Measurements from ENCODE around the gene FOXC2. TPM values are rescaled to one million over a fixed set of nuclear protein-coding genes. Genes with fewer than 3 reads are reported as not detected.
A peak's percentile ranks its signal among the peaks of the same experiment; 100 is the strongest.

FOXC2 gene
- polyA plus RNA-seq, 1 donor = 0.57 TPM

DNA sequence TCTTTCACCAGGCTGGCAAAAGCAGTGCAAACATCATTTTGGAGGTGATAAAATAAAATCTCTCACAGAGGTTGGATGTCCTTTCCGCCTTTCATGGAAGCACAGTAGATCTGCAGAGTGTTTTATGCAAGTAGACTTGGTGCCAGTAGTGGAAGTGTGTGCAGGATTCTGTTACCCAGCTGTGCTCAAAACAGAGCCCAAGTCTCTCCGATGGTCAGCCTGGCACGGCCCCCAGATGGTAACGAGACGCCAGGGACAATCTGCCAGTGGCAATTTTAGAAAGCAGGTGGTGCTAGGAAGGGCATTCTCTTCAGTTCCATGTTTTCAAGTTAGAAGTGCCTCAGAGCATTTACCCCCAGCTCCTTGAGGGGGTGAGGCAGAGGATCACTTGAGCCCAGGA, 10.1 kb upstream of the FOXC2 start:
- DNase-seq (ENCODE audit: low read depth) = no peak

DNA sequence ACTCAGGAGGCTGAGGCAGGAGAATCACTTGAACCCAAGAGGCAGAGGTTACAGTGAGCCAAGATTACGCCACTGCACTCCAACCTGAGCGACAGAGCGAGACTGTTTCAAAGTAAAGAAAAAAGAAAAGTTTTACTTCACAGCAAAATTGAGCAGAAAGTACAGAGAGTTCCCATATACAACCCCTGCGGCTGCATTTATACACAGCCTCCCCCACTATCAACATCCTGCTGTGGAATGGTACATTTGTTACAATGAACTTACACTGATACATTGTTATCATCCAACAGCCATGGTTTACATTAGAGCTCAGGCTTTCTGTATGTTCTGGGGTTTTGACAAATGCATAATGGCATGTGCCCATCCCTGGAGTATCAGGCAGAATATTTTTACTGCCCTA, 9.0 kb upstream of the FOXC2 start:
- DNase-seq (ENCODE audit: low read depth) = no peak

DNA sequence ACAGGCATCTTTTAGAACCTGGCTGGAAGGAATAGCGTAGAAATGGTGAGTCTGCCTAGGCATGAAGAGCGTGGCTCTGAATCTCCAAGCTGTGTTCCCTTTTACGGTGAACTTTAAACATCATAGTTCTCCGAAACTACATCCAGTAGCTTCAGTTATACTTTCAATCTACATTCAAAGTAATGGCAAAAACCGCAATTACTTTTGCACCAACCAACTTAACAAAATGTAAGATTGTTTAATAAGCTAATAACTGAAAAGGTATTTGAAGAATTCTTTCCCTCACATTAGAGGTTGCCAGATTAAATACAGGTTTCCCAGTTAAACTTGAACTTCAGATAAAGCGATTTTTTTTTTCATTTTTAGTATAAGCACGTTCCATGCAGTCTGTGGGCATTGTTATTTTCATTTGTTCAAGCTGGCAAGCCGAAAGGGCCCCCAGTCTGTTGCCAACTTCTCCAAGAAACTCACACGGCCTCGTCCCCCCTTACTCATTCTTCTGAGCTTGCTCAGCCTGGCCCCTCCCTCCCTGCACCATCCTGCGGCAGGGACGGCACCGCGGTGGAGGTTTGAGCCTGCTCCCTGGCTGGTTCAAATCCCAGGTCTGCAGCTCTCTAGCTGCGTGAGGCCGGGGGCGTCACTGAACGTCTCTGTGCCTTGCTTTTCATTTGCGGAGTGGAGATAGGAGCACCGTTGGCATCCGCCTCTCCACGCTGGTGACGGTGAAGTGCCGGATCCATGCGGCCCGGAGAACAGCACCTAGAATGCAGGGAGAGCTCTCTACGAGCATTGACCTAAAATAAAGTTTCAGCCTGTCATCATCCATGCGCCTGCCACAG, 8.1 kb upstream of the FOXC2 start:
- DNase-seq (ENCODE audit: low read depth) = no peak

DNA sequence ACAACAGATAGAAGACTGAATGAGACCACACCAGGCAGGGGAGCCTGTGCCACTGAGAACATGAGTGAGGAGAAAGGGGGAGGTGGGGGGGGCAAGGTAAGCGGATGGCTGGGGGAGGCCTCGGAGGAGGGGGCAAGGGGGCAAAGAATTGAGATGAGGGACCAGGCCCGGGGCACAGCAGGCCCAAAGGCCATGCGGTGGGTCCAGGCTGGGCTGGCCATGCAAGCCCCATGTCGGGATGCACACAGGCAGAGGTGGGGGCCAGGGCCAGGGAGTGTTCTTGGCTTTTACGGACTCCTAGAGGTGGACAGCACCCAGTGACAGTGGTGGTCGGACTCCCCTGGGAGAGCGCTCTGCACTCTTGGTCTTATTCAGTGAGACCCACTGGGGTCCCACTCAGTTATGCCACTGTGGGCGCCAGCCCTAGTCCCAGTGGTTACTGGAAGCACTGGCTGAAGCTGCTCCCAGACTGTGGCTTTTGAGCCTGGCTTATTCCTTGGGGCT, 6.8 kb upstream of the FOXC2 start:
- DNase-seq (ENCODE audit: low read depth) = no peak

DNA sequence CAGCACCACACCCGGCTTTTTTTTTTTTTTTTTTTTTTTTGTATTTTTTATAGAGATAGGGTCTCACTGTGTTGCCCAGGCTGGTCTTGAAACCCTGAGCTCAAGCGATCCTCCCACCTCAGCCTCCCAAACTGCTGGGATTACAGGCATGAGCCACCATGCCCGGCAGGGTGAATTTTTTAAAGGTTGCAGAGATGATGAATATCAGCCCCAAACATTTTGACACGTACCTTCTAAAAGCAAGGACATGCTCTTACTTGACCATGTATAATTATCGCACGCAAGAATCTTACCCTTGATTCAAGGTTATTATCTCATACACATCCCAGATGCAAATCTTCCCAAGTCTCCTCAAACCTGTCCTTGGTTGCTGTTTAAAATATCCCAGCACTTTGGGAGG, 4.3 kb upstream of the FOXC2 start:
- DNase-seq (ENCODE audit: low read depth) = no peak

DNA sequence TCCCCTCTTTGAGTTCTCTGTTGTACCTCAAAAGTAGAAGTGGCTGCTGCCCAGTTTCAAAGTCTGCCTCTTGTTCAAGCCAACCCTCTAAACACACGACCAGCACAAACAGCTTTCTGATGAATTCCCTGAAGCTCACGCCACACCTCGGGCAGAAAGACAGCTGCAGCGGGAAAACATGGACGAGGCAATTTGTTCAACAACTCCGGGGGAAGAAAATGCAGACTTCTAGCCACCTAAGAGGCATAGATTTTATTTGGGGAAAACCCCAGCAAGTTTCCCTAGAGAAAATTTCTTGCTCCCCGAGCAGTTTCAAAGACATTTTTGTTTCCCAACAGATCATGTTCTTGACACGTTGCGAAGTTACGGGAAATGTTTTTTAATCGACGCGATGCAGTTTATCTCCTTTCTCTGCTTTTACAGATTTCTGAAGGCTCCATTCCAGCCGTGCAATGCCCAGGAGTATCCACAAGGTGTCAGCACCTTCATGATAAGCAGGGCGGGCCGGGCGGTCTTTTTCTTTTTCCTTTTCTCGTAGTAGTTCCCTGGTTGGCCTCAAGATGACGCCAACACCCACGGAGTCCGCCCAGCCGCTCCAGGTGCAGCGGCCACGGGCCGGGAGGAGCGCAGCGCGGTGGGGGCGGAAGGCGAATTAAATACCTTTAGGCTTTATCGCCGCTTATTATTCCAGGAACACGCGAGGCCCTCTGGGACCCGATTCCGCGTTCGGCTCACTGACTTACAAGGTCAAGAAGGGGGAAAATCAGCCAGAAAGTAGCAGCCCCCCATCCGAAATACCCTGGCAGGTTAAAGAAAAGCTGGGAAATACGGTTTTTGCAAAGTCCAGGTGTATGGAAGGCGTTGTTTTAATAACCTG, 2.9 kb upstream of the FOXC2 start:
- DNase-seq (ENCODE audit: low read depth) = peak; percentile 69

DNA sequence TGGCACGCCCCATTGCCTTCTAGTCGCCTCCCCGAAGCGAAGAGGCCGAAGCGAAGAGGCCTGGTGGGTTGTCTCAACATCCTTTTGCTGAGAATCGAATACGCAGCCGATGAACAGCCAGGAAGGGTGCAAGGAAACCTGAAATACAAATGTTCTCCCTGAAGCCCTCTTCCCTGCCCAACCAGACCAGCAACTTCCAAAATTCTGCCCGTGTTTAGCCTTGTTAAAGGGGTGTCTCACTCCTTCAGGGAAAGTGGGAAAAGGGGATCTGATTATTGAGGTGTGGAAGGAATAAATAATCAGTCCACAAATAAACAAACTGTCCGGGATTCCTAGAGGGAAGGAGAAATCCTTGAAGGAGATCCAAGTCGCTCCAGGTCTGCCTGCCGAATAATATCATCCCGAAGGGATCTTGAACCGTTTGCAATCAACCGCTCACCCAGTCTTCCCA, 1.4 kb upstream of the FOXC2 start:
- DNase-seq (ENCODE audit: low read depth) = no peak

DNA sequence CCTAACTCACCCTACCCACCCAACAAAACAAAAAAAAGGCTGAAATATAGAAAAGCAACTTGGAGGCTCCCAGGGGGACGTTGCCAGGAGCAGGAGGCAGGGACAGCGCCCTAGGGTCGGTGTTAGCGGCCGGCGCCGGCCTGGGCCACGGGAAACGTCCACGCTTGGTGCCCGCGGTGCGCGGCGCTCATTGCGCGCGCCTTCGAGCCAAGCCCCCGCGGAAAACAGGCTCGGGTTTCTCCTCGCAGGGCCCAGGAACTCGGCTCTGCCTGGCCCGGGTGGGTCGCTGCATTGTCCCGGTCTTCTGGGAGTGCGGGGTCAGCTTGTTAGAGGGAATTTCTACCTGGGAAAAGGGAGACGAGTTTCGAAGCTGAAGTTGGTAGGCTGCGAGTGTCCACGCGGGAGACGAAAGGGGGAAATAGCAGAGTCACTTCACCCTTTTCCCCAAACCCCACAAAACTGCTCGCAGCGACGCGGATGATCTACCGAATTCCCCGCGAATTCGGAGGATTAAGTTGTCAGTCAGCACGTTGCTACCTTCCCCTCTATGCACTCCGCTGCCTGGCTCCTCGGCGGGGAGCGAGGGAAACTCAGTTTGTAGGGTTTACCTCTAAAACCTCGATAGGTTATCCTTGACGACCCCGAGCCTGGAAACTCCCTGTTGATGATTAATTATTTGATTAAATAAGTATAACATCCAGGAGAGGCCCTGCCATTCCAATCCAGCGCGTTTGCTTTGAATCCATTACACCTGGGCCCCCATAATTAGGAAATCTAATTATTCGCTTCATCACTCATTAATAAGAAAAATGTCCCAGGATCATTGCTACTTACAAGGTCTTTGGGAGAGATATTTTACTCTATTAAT, 751 bp upstream of the FOXC2 start:
- no peak for DNase-seq (ENCODE audit: low read depth)

DNA sequence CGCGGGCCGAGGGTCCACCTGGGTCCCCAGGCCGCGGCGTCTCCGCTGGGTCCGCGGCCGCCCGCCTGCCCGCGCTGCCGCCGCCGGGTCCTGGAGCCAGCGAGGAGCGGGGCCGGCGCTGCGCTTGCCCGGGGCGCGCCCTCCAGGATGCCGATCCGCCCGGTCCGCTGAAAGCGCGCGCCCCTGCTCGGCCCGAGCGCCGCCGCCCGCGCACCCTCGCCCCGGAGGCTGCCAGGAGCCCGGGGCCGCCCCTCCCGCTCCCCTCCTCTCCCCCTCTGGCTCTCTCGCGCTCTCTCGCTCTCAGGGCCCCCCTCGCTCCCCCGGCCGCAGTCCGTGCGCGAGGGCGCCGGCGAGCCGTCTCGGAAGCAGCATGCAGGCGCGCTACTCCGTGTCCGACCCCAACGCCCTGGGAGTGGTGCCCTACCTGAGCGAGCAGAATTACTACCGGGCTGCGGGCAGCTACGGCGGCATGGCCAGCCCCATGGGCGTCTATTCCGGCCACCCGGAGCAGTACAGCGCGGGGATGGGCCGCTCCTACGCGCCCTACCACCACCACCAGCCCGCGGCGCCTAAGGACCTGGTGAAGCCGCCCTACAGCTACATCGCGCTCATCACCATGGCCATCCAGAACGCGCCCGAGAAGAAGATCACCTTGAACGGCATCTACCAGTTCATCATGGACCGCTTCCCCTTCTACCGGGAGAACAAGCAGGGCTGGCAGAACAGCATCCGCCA, 504 bp downstream of the FOXC2 start:
- no peak for DNase-seq (ENCODE audit: low read depth)

DNA sequence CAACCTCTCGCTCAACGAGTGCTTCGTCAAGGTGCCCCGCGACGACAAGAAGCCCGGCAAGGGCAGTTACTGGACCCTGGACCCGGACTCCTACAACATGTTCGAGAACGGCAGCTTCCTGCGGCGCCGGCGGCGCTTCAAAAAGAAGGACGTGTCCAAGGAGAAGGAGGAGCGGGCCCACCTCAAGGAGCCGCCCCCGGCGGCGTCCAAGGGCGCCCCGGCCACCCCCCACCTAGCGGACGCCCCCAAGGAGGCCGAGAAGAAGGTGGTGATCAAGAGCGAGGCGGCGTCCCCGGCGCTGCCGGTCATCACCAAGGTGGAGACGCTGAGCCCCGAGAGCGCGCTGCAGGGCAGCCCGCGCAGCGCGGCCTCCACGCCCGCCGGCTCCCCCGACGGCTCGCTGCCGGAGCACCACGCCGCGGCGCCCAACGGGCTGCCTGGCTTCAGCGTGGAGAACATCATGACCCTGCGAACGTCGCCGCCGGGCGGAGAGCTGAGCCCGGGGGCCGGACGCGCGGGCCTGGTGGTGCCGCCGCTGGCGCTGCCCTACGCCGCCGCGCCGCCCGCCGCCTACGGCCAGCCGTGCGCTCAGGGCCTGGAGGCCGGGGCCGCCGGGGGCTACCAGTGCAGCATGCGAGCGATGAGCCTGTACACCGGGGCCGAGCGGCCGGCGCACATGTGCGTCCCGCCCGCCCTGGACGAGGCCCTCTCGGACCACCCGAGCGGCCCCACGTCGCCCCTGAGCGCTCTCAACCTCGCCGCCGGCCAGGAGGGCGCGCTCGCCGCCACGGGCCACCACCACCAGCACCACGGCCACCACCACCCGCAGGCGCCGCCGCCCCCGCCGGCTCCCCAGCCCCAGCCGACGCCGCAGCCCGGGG, 1.3 kb downstream of the FOXC2 start:
- no peak for DNase-seq (ENCODE audit: low read depth)

DNA sequence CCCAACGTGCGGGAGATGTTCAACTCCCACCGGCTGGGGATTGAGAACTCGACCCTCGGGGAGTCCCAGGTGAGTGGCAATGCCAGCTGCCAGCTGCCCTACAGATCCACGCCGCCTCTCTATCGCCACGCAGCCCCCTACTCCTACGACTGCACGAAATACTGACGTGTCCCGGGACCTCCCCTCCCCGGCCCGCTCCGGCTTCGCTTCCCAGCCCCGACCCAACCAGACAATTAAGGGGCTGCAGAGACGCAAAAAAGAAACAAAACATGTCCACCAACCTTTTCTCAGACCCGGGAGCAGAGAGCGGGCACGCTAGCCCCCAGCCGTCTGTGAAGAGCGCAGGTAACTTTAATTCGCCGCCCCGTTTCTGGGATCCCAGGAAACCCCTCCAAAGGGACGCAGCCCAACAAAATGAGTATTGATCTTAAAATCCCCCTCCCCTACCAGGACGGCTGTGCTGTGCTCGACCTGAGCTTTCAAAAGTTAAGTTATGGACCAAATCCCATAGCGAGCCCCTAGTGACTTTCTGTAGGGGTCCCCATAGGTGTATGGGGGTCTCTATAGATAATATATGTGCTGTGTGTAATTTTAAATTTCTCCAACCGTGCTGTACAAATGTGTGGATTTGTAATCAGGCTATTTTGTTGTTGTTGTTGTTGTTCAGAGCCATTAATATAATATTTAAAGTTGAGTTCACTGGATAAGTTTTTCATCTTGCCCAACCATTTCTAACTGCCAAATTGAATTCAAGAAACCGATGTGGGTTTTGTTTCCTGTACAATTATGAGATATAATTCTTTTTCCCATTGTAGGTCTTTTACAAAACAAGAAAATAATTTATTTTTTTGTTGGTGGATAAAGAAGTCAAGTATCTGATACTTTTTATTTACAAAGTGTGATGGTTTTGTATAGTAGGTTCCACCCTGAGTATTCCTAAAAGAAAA, 2.3 kb downstream of the FOXC2 start:
- DNase-seq (ENCODE audit: low read depth) = no peak

DNA sequence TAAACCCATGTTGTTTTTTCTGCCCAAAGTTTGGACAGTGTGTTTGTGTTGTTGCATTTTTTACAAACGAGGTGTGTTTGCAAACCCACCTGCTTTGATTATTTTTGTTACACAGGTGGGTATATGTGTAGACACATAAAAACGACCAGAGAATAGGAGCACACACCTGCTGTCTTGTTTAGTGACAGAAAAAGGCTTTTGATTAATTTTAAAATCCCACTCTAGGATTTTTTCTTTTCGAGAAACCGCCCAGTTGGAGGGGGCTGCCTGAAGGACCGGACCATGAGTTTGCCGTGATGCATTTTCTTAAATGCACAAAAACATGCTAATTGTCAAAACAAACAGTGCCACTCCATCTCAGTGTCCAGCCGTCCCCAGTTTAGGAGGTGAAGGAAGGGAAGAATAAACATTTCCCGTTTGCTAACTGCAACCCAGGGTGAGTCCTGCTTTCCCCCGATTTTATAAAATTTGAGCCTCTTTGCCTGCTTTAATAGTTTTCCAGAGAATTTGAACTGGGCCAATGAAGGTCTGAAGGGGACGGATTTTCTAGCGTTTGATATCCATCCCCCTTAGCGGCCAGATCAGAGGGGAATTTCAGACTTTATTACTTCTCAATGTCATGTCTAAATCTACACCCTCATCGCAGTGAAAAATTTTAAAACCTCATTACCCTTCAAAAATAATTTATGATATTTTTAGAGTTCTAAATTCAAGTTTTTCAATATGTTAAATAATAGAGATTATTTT, 3.2 kb downstream of the FOXC2 start:
- no peak for DNase-seq (ENCODE audit: low read depth)

DNA sequence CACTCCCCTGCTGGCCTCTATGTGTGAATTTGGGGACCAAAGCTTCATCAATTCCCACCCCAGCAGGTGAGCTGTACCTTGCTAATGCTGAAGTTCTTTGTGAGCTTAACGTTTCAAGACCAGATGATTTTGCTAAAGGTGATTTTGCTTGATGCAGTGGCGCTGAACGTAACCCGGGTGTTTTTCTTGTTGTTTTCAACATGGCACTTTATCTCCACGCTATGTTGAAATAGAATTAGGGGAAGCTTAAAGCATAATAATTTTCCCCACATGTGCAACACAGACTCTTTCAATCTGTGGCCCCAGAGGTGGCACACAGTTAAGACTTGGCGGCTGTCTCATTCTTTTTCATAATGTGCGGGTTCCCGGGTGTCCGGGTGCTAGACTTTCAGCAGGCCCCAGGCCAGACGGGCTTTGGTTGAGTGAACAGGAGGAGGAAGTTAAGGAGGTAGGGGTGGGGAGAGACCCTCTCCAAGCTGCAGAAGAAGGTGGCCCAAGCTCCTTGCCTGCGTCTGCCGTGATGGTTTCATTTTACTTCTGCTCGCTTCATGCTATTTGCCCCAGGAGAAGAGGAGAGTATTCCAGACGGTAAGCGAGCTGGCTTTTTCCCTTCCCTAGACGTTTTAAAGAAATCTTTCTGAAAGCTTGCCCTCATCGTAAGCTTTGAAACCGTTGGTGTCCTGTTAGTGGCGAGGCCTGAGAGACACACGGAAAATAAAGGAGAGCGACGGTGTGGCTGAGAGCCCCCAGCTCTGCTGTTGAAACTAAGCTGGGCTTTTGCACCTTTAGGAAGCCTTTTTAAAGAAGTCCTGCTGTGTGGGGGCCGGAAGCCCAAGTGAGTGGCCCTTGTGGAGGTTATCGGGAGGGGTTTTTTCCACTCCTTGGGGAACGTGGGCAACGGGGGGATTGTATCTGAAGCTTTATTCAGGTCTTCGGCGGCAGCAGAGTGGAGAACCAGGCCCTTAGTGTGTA, 4.2 kb downstream of the FOXC2 start:
- DNase-seq (ENCODE audit: low read depth) = no peak

DNA sequence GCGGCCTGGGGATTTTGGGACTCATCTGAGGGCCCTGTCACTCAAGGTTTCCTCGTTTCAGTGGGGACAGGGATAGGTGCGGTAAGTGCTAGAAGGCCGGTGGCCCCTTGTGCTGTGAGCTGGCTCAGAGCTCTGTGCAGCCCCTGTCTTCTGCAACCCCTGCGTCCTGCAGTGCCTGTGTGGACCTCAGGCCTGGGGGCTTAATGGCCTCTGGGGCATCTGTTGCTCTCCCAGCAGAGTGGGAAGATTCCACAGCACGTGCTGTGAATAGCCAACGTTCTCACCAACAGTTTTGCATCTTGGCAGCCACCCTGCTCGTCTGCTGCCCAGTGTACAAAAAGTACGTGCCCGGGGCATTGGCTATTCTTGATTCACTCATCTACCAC, 4.9 kb downstream of the FOXC2 start:
- DNase-seq (ENCODE audit: low read depth) = no peak

DNA sequence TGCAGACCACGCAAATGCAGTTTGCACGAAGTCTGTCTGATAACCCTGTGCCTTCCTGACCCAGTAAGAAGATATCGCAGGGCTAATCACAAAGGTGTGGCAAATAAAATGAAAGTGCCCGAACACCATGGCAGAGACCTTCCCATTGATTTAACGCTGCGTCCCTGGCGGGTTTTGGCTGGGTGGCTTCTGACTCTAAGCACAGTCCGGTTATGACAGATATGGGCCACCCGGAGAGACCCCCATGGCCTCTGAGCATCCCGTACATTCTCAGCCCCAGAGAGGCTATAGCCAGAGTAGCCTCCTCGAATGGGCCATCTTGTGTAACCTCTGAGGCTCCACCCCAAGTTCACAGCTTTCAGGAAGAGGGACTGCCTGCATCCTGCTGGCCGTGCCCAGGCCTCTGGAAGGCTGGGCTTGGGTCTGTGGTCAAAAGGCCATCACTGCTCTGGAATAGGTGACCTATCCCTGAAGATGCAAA, 5.5 kb downstream of the FOXC2 start:
- no peak for DNase-seq (ENCODE audit: low read depth)

DNA sequence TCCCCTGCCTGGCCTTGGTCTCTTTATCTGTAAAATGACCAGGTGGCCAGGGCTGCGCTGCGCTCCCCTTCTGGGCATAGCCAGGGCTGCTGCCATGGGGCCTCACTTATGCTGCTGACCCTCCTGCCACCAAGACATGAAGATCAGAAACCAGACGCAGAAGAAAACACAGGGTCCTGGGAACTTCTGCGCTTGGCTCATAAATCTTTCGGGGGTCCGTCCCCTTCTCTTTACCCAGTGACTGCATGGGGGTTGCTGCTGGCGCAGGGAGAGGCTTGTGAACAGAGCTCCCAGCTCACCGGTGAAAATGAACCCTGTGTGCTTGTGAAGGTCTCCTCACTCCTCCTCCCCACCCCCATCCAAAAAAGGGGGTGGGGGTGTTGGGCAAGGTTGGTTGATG, 6.0 kb downstream of the FOXC2 start:
- no peak for DNase-seq (ENCODE audit: low read depth)

DNA sequence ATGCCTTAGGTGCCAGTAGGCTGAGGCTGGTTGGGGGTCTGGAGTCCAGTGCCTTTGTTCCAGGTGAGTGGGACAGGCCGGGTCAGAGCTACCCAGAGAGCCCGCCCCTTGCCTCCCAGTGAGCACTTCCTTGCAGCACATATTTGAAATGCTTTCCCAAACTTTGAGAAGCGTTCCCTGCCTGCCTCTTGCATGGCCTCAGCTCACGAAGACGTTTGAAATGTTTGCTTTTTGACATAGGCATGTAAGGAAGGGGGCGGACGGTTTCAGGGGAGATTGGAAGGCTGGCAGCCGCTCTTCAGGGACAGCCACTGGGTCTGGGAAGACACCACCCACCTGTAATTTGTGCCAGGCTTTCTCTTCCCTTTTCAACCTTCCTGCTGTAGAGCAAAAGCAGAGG, 6.6 kb downstream of the FOXC2 start:
- no peak for DNase-seq (ENCODE audit: low read depth)
